SK-N-SH treated with all-trans-retinoic acid at 6 μM for 48 hours (cell line): ENCODE results near the gene PUS3.
"Not testable (repeated sequence)": the region's sequence is repeated elsewhere in the genome, so short reads cannot be mapped to it uniquely, and the experiment has no call there.

Experiments
- BACH2 ChIP-seq: fragments of 250-450 bp; sonication (Bioruptor Pico); IDR thresholded peaks from 2 replicates; pipeline ENCODE4 v1.9.0; 2021; ENCODE audit warnings: mild to moderate bottlenecking, borderline replicate concordance
- CSRNP3 ChIP-seq: fragments of 250-450 bp; sonication (Bioruptor Pico); IDR thresholded peaks from 2 replicates; pipeline ENCODE4 v1.5.1; 2021; ENCODE audit warnings: mild to moderate bottlenecking, moderate library complexity
- ISL1 ChIP-seq: fragments of 250-450 bp; sonication (Bioruptor Pico); IDR thresholded peaks from 2 replicates; pipeline ENCODE4 v2.1.2; 2022; ENCODE audit warnings: mild to moderate bottlenecking, moderate library complexity
- TOX ChIP-seq: fragments of 250-450 bp; sonication (Bioruptor Pico); IDR thresholded peaks from 2 replicates; pipeline ENCODE4 v1.8.0; 2021; ENCODE audit warnings: mild to moderate bottlenecking, moderate library complexity, borderline replicate concordance
- ZNF8 ChIP-seq: fragments of 450-650 bp; formaldehyde crosslinking; IDR thresholded peaks from 2 replicates; pipeline ENCODE4 v1.5.0; 2020; ENCODE audit warnings: mild to moderate bottlenecking, moderate library complexity

DNA sequence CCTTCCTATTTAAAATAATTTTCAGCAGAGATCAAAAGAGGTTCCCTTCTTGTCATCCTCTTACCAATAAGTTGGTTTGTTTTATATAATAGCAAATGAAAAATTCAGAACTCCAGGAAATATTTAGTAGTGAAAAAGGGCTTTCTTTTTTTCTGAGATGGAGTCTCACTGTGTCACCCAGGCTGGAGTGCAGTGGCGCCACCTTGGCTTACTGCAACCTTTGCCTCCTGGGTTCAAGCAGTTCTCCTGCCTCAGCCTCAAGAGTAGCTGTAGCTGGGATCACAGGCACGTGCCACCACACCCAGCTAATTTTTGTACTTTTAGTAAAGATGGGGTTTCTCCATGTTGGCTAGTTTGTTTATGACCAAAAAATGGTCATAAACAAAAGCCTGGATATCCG lies 11.6 kb upstream of the PUS3 start:
- TF ChIP-seq ISL1 (CRISPR knock-in tag); CSRNP3 (CRISPR knock-in tag); BACH2; TOX (CRISPR knock-in tag); ZNF8 (CRISPR knock-in tag): not testable (repeated sequence)
